SK-N-DZ (cell line): ENCODE results near the gene SRP72.

Source experiments
- DNase-seq: peaks from one replicate; pipeline ENCODE4 v3.0.0-alpha.2; 2015; ENCODE audit warnings: low spot score

The SRP72 gene

DNA sequence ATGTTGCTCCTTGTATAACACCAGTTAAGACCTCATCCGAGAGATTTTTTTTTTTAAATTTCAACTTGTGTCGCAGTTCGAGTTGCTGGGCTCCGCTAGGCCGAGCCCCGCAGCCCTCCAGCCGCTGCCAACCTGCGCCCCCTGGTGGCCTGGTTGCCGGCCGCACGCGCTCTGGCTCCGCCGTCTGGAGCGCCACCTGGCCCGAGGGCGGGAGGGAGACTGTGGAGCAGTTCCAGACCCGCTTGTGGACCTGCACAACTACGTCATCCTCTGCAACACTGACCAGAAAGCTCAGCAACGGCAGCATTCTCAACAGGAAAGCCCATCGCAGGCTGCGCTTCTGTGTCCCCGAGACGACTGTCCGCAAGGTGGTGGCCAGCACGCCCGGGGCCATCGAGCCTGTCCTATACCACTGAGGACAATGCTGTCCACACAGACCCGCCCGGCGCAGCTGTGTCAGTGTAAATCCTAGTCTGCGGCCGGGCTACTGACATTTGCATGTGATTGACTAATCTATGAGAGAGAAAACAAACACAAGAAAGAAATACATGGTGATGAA, 77.2 kb downstream of the SRP72 start:
- peak; percentile 77 for DNase-seq

- no peak for DNase-seq
Observed at GRCh38 chr4:56550642-56551041, 83.2 kb downstream of the SRP72 start.

DNA sequence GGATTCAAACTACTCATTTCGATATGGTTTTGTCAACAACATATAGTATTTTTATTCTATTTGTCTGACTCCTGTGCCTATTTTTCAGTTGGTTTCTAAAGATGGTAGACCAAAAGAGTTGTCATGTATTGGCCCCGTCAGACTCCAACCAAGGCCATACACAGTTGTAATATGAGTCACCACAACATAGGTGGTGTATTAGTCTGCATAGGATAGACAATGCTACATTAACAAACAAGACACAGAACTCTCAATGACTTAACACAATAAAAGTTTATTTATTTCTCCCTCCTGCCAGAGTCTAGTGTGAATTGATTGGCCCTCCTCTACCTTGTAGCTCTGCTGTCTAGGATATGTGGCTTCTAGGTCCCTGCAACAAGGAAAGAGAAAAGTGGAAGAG, 84.1 kb downstream of the SRP72 start:
- no peak for DNase-seq

GRCh38 chr4:56552273-56552672, 84.9 kb downstream of the SRP72 start:
- no peak for DNase-seq
